Body of pancreas (tissue), 4 donors: ENCODE measurements around the gene CCDC150. TPM values are rescaled to one million over a fixed set of nuclear protein-coding genes. Genes with fewer than 3 reads are reported as not detected.

ENCODE experiments used
- ATAC-seq: fragments of 150-250 bp; one replicate; pipeline ENCODE4 v1.9.1; 2016
- DNase-seq, 4 donors: peaks; one replicate each; pipeline ENCODE4 v3.0.0-alpha.2; 2019
- H3K27ac ChIP-seq, 4 donors: fragments of 200-600 bp; sonication (generic); 1 replicate in 3 of 4; 2 replicates in 1 of 4; pipeline versions ENCODE4 v1.5.1 to v1.6.1; 2016 to 2019; ENCODE audit warnings: mild to moderate bottlenecking in 1 of 4, mixed read lengths in 1 of 4, moderate library complexity in 1 of 4
- H3K27me3 ChIP-seq, 2 donors: fragments of 200-600 bp; sonication (generic); one replicate each; pipeline ENCODE4 v1.6.0; 2016; ENCODE audit warnings: mild to moderate bottlenecking in 1 of 2
- H3K36me3 ChIP-seq, 2 donors: fragments of 200-600 bp; sonication (generic); replicated peaks in 1 of 2; 2 replicates each; pipeline ENCODE4 v1.5.1; 2016; ENCODE audit warnings: low read depth in 2 of 2; ENCODE audit not compliant: insufficient read depth in 1 of 2
- H3K4me1 ChIP-seq: fragments of 200-600 bp; sonication (generic); one replicate; pipeline ENCODE4 v1.6.0; 2016
- H3K4me3 ChIP-seq, 2 donors: fragments of 200-600 bp; sonication (generic); 1 replicate in 1 of 2; 2 replicates in 1 of 2; pipeline ENCODE4 v1.5.1; 2016 to 2019
- H3K9me3 ChIP-seq, 3 donors: fragments of 200-600 bp; sonication (generic); 1 replicate in 2 of 3; 2 replicates in 1 of 3; pipeline ENCODE4 v1.5.1; 2016
- POLR2A ChIP-seq, 3 donors: fragments of 450-650 bp; IDR thresholded peaks; one replicate each; pipeline ENCODE4 v1.6.1; 2016; ENCODE audit warnings: antibody characterized with exemption in 3 of 3, mild to moderate bottlenecking in 2 of 3
- WGBS, 2 donors: methylation state at CpG; one replicate each; pipeline ENCODE4 v1.1.5; 2017; 5-methylcytosine and 5-hydroxymethylcytosine counted together
- intact Hi-C: fragments of 100-400 bp; cut with DNase I; formaldehyde crosslinking; loops from one replicate; pipeline ENCODE4 v1.15.1; 2023
- small RNA-seq: library from RNA; depleted of rRNA; stranded (forward); fragments of <200 nt; gene quantifications from one replicate; pipeline ENCODE3, GENCODE V24; 2016
- total RNA-seq, 2 donors: library from RNA; depleted of rRNA; stranded (reverse); fragments of >200 nt; gene quantifications; one replicate each; pipeline ENCODE4 v1.1.0, GENCODE V29; 2016
- TF ChIP-seq, protein P1 (sequence below), 7 experiments: fragments of 450-650 bp in 4 of 7; fragments of 200-600 bp in 3 of 7; sonication (generic) in 3 of 7; IDR thresholded peaks; one replicate each; pipeline ENCODE4 v1.5.1; 2016 to 2019; ENCODE audit warnings: antibody characterized with exemption in 7 of 7

The CCDC150 gene
- total RNA-seq, 2 donors from 2014 or later, result 2.6 TPM; not detected in 1

DNA sequence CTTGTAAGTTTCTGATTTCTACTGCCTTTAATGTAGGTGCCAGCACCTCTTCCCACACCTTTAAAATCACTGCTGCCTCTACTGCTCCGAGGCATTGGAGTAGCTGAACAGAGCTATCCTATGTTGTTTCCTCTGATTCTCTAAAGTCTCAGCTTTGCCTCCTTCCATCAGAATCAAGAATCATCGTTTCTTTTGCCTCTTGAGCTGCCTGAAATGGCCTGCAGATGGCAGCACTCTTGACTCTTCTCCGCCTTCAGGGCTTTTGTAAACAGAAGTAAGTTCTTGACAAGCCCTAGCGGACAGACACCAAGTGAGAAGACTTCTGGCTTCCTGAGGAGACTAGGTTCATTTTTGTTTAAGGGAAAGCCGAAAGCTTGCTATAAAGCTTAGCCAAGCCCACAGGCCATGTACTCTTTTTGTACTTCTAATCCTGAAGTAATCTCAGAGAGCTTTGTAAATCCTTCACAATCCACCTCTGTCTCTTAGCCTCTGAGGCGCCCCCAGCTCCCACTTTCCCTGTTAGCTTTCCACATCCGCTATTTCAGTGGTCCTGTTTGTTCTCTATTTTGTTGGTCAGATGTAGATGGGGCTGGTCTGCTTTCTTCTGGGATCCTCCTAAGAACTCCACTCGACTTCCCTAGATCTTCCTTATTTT, 111.6 kb downstream of the CCDC150 start:
- TF ChIP-seq, protein P1, sequence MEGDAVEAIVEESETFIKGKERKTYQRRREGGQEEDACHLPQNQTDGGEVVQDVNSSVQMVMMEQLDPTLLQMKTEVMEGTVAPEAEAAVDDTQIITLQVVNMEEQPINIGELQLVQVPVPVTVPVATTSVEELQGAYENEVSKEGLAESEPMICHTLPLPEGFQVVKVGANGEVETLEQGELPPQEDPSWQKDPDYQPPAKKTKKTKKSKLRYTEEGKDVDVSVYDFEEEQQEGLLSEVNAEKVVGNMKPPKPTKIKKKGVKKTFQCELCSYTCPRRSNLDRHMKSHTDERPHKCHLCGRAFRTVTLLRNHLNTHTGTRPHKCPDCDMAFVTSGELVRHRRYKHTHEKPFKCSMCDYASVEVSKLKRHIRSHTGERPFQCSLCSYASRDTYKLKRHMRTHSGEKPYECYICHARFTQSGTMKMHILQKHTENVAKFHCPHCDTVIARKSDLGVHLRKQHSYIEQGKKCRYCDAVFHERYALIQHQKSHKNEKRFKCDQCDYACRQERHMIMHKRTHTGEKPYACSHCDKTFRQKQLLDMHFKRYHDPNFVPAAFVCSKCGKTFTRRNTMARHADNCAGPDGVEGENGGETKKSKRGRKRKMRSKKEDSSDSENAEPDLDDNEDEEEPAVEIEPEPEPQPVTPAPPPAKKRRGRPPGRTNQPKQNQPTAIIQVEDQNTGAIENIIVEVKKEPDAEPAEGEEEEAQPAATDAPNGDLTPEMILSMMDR (IDR thresholded peaks at IDR 0.05), result peak; percentile 35 to 79 (median 66)
- no peak for TF ChIP-seq POLR2A (IDR thresholded peaks at IDR 0.05)
- intact Hi-C loops, result no loop called here
- peak; percentile 77 for ATAC-seq

DNA sequence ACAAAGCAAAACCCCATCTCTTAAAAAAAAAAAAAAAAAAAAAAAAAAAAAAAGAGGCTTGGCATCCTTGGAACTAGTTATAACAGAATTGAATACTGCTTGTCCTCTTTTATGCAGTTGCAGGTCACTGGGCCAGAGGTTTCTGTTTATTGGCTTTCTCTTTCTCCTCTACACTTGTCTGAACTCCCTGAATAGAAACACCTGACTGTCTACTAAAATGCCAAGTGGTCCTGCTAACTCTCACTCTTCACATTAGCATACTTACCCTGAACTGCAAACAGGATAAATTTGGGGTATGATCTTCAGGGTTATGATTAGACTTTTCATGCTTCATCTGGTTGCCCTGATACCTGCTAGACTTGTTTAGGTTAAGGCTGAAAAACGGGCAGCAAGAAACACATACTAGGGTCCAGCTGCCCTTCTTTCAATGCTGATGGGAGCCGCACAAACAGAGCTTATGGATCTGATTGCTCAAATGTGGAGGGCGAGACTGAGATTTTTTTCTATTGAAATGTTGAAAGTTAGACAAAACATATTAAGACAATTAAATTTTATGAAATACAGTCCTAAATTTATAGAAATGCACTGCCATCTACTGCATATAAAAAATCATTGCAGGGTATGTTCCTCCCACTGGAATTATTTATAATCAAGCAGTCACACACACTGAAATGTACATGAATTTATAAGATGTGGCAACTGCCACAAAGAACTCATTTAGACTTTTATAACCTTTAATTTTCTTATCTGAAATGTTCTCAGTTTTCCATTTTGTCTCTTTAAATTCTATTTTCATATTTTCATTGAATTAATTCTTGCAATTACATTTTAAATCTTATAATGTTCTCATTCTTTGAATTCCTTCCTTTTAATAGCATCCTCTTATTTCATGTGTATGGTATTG, 119.2 kb downstream of the CCDC150 start:
- WGBS, 2 donors, result 72 to 76% methylated on average over 3 of the region's 3 CpGs
- Histone ChIP-seq H3K9me3 (peaks cover 0 to 17% (median 0%) of the 10 kb centered on the region in 3 donors), H3K27me3 (no peaks in the 10 kb centered on the region), H3K4me3 (no peak overlapping the region), H3K4me1 (no peaks in the 10 kb centered on the region), H3K27ac (no peak overlapping the region), H3K36me3 (peaks cover 0 to under 1% of the 10 kb centered on the region in 2 donors)
- TF ChIP-seq, protein P1 (IDR thresholded peaks at IDR 0.05), result peak in 3 of 7 experiments; percentile 14 to 35 (median 35)
- no peak for TF ChIP-seq POLR2A (IDR thresholded peaks at IDR 0.05)
- DNase-seq (no peak), ATAC-seq (no peak)
- intact Hi-C loops, result no loop called here

More for the DNA sequence above, 111.6 kb downstream of the CCDC150 start:
- Histone ChIP-seq H3K4me1 (no peaks in the 10 kb centered on the region), H3K27ac (no peak overlapping the region), H3K9me3 (peaks cover 0 to 18% (median 0%) of the 10 kb centered on the region in 3 donors), H3K36me3 (no peaks in the 10 kb centered on the region), H3K4me3 (no peak overlapping the region), H3K27me3 (no peaks in the 10 kb centered on the region)
- WGBS, 2 donors, result 38 to 43% methylated on average over 8 of the region's 8 CpGs
- peak; percentile 52 to 78 (median 66) for DNase-seq

DNA sequence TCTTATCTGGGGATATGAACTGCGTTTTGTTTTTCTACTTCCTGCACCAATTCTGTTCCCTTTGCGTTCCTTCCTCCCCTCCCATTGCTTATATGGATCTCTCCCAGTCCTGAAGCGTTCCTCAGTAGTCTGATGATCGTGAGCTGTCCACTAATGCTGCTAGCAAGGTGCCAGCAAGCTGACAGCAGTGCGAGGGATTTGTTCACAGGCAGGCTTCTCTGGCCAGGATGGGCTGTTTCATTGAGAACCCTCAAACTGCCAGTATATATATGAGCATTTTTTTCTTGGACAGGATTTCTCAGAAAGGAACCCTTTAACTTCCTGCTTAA, 119.8 kb downstream of the CCDC150 start:
- no peaks in the 10 kb centered on the region for H3K27me3 ChIP-seq
- H3K9me3 ChIP-seq, result peaks cover 0 to 11% (median 0%) of the 10 kb centered on the region in 3 donors
- intact Hi-C loops, result no loop called here
- no peak overlapping the region for H3K4me3 ChIP-seq
- DNase-seq, result no peak
- H3K4me1 ChIP-seq, result no peaks in the 10 kb centered on the region
- peaks cover 0 to 4% of the 10 kb centered on the region in 2 donors for H3K36me3 ChIP-seq
- WGBS, 2 donors, result 68 to 73% methylated on average over 5 of the region's 5 CpGs
- no peak for TF ChIP-seq POLR2A (IDR thresholded peaks at IDR 0.05)
- TF ChIP-seq, protein P1 (IDR thresholded peaks at IDR 0.05), result no peak
- no peak for ATAC-seq
- no peak overlapping the region for H3K27ac ChIP-seq

DNA sequence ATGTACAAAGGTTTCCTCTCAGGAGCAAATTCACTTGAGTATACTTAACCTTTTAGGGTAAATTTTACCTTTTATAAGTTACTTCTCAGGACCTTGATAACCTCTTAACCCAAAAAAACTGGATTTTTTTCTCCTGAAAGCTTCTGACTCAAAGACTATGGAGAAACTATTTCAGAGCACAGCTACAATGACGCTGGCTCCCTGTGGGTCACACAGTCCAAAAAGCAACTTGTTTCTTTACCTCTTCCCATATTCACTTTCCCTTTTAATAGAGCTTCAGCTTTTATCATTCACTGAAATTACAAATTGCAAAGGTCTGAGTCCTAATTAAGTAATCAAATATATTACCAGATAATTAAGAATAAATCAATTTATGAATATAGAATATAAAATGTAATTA, 127.6 kb downstream of the CCDC150 start:
- 83 to 93% methylated on average over 1 of the region's 1 CpG for WGBS, 2 donors
- H3K36me3 ChIP-seq, result peaks cover 0 to 20% of the 10 kb centered on the region in 2 donors

More for the DNA sequence above, 127.6 kb downstream of the CCDC150 start:
- no peak overlapping the region for H3K4me3 ChIP-seq
- H3K27ac ChIP-seq, result no peak overlapping the region
- TF ChIP-seq POLR2A (IDR thresholded peaks at IDR 0.05), result no peak
- TF ChIP-seq, protein P1 (IDR thresholded peaks at IDR 0.05), result no peak
- no peaks in the 10 kb centered on the region for H3K9me3 ChIP-seq
- H3K4me1 ChIP-seq, result no peaks in the 10 kb centered on the region
- ATAC-seq, result no peak
- intact Hi-C loops, result no loop called here
- DNase-seq, result no peak
- no peaks in the 10 kb centered on the region for H3K27me3 ChIP-seq

Small RNA genes within 50 kb of the gene (small RNA-seq; reads per million reads assigned to genes)
- not detected for gene RF00424

Other genes with a start within 250 kb of the CCDC150 start
- gene HECW2, start 46.2 kb upstream of the CCDC150 start, total RNA-seq, result 1 to 10 TPM; 4.4 to 6.3 TPM
- gene GTF3C3, start 160.0 kb downstream of the CCDC150 start, total RNA-seq, result 10 to 100 TPM; 12.9 to 23.6 TPM
- gene C2orf66, start 169.6 kb downstream of the CCDC150 start, total RNA-seq, result under 1 TPM; 0.33 to 0.78 TPM